Ureter (tissue), 1 donor: ENCODE results near the gene LCOR. TPM values are rescaled to one million over a fixed set of nuclear protein-coding genes. Genes with fewer than 3 reads are reported as not detected.
"Not testable (repeated sequence)": the region's sequence is repeated elsewhere in the genome, so short reads cannot be mapped to it uniquely, and the experiment has no call there.

Experiments
- DNase-seq: peaks from one replicate; pipeline ENCODE4 v3.0.0-alpha.2; 2020; ENCODE audit warnings: low spot score
- total RNA-seq: library from RNA; stranded (reverse); gene quantifications from one replicate; pipeline ENCODE4 v1.2.4, GENCODE V29; 2023
- donor health status: DM: yes; HTN: yes; CAD: no.

LCOR gene
- total RNA-seq = 88.7 TPM

GRCh38 chr10:96831867-96832720, at the start of gene LCOR:
Gene LCOR (plus strand): TSS chr10:96832298. CDS start chr10:96949058, 116,760 bp downstream.
- peak; percentile 83 for DNase-seq

- no peak for DNase-seq
These were observed 47.8 kb upstream of the LCOR start for GRCh38 chr10:96784253-96784652.

- DNase-seq = no peak
These were observed 42.5 kb upstream of the LCOR start for GRCh38 chr10:96789571-96790108.

GRCh38 chr10:96791902-96792301, 40.2 kb upstream of the LCOR start:
- DNase-seq = no peak

- DNase-seq = no peak
These were observed 37.0 kb upstream of the LCOR start for GRCh38 chr10:96794836-96795733.

- DNase-seq = no peak
These were observed 34.6 kb upstream of the LCOR start for GRCh38 chr10:96797485-96797884.

GRCh38 chr10:96803288-96803664, 28.8 kb upstream of the LCOR start:
- DNase-seq = no peak

GRCh38 chr10:96814264-96814663, 17.8 kb upstream of the LCOR start:
- DNase-seq = no peak

GRCh38 chr10:96818971-96819370, 13.1 kb upstream of the LCOR start:
- DNase-seq = not testable (repeated sequence)

GRCh38 chr10:96820765-96821164, 11.3 kb upstream of the LCOR start:
- DNase-seq = no peak

GRCh38 chr10:96826438-96826837, 5.7 kb upstream of the LCOR start:
- DNase-seq = no peak

GRCh38 chr10:96828609-96829008, 3.5 kb upstream of the LCOR start:
- no peak for DNase-seq

- no peak for DNase-seq
These were observed 2.9 kb upstream of the LCOR start for GRCh38 chr10:96829029-96829773.

GRCh38 chr10:96830511-96831199, 1.4 kb upstream of the LCOR start:
- peak; percentile 76 for DNase-seq

GRCh38 chr10:96831200-96831866, 765 bp upstream of the LCOR start:
- DNase-seq = no peak

- peak; percentile 87 for DNase-seq
These were observed 672 bp downstream of the LCOR start for GRCh38 chr10:96832721-96833219.

GRCh38 chr10:96833220-96834001, 1.3 kb downstream of the LCOR start:
- DNase-seq = no peak

GRCh38 chr10:96834120-96834519, 2.0 kb downstream of the LCOR start:
- DNase-seq = no peak

GRCh38 chr10:96835899-96836298, 3.8 kb downstream of the LCOR start:
- DNase-seq = no peak

- no peak for DNase-seq
These were observed 6.4 kb downstream of the LCOR start for GRCh38 chr10:96838529-96838928.
